SK-N-SH treated with all-trans-retinoic acid at 6 μM for 48 hours (cell line): ENCODE data around the gene TRIML1.

ENCODE experiments used
- ATAC-seq: fragments of 200-7000 bp; cut with Tn5 transposase; 3 replicates; pipeline ENCODE4 v1.9.1; 2020; ENCODE audit warnings: mild to moderate bottlenecking, moderate library complexity
- BACH2 ChIP-seq: fragments of 250-450 bp; sonication (Bioruptor Pico); IDR thresholded peaks from 2 replicates; pipeline ENCODE4 v1.9.0; 2021; ENCODE audit warnings: mild to moderate bottlenecking, borderline replicate concordance
- CSDC2 ChIP-seq: fragments of 250-450 bp; sonication (Bioruptor Pico); IDR thresholded peaks from 2 replicates; pipeline ENCODE4 v1.5.0; 2020; ENCODE audit warnings: mild to moderate bottlenecking, moderate library complexity
- ESRRG ChIP-seq: fragments of 250-450 bp; sonication (Bioruptor Pico); IDR thresholded peaks from 2 replicates; pipeline ENCODE4 v1.6.1; 2021; ENCODE audit warnings: mild to moderate bottlenecking
- GLIS3 ChIP-seq: fragments of 250-450 bp; sonication (Bioruptor Pico); IDR thresholded peaks from 2 replicates; pipeline ENCODE4 v1.5.0; 2020; ENCODE audit warnings: mild to moderate bottlenecking, moderate library complexity
- ISL1 ChIP-seq: fragments of 250-450 bp; sonication (Bioruptor Pico); IDR thresholded peaks from 2 replicates; pipeline ENCODE4 v2.1.2; 2022; ENCODE audit warnings: mild to moderate bottlenecking, moderate library complexity
- OSR1 ChIP-seq: fragments of 250-450 bp; sonication (Bioruptor Pico); IDR thresholded peaks from 2 replicates; pipeline ENCODE4 v1.8.0; 2022; ENCODE audit warnings: moderate library complexity, mild to moderate bottlenecking, inconsistent platforms
- RARB ChIP-seq: fragments of 250-450 bp; sonication (Bioruptor Pico); IDR thresholded peaks from 2 replicates; pipeline ENCODE4 v1.8.0; 2021; ENCODE audit warnings: mild to moderate bottlenecking, moderate library complexity
- SNAI2 ChIP-seq: fragments of 250-450 bp; sonication (Bioruptor Pico); IDR thresholded peaks from 2 replicates; pipeline ENCODE4 v1.5.0; 2020; ENCODE audit warnings: mild to moderate bottlenecking, moderate library complexity
- TCF4 ChIP-seq: fragments of 250-450 bp; sonication (Bioruptor Pico); IDR thresholded peaks from 2 replicates; pipeline ENCODE4 v1.8.0; 2021; ENCODE audit warnings: mild to moderate bottlenecking, moderate library complexity, borderline replicate concordance
- TOX ChIP-seq: fragments of 250-450 bp; sonication (Bioruptor Pico); IDR thresholded peaks from 2 replicates; pipeline ENCODE4 v1.8.0; 2021; ENCODE audit warnings: mild to moderate bottlenecking, moderate library complexity, borderline replicate concordance
- ZC3H10 ChIP-seq: fragments of 250-450 bp; sonication (Bioruptor Pico); IDR thresholded peaks from 2 replicates; pipeline ENCODE4 v1.5.1; 2021; ENCODE audit warnings: mild to moderate bottlenecking, moderate library complexity
- ZFP3 ChIP-seq: fragments of 250-450 bp; sonication (Bioruptor Pico); IDR thresholded peaks from 2 replicates; pipeline ENCODE4 v1.5.0; 2020; ENCODE audit warnings: mild to moderate bottlenecking, moderate library complexity
- ZFP30 ChIP-seq: fragments of 450-650 bp; formaldehyde crosslinking; IDR thresholded peaks from 2 replicates; pipeline ENCODE4 v1.5.0; 2022; ENCODE audit warnings: mild to moderate bottlenecking, moderate library complexity
- ZNF565 ChIP-seq: fragments of 450-650 bp; formaldehyde crosslinking; conservative IDR thresholded peaks from 2 replicates; pipeline ENCODE4 v1.5.0; 2020; ENCODE audit warnings: low read depth, mild to moderate bottlenecking, moderate library complexity
- ZNF70 ChIP-seq: fragments of 450-650 bp; formaldehyde crosslinking; IDR thresholded peaks from 2 replicates; pipeline ENCODE4 v1.5.0; 2020; ENCODE audit warnings: mild to moderate bottlenecking, moderate library complexity
- ZNF8 ChIP-seq: fragments of 450-650 bp; formaldehyde crosslinking; IDR thresholded peaks from 2 replicates; pipeline ENCODE4 v1.5.0; 2020; ENCODE audit warnings: mild to moderate bottlenecking, moderate library complexity
- TF ChIP-seq, protein P1 (sequence below): fragments of 250-450 bp; sonication (Bioruptor Pico); IDR thresholded peaks from 2 replicates; pipeline ENCODE4 v1.5.0; 2020; ENCODE audit warnings: mild to moderate bottlenecking, moderate library complexity
- TF ChIP-seq, protein P2 (sequence below): fragments of 250-450 bp; sonication (Bioruptor Pico); IDR thresholded peaks from 2 replicates; pipeline ENCODE4 v1.5.1; 2020; ENCODE audit warnings: low read depth, mild to moderate bottlenecking, moderate library complexity
- TF ChIP-seq, protein P3 (sequence below): fragments of 250-450 bp; sonication (Bioruptor Pico); IDR thresholded peaks from 2 replicates; pipeline ENCODE4 v1.5.1; 2021; ENCODE audit warnings: mild to moderate bottlenecking, moderate library complexity
- TF ChIP-seq, protein P4 (sequence below): fragments of 250-450 bp; sonication (Bioruptor Pico); IDR thresholded peaks from 2 replicates; pipeline ENCODE4 v1.8.0; 2021; ENCODE audit warnings: low read depth, mild to moderate bottlenecking, moderate library complexity, borderline replicate concordance
- TF ChIP-seq, protein P5 (sequence below): fragments of 250-450 bp; sonication (Bioruptor Pico); IDR thresholded peaks from 2 replicates; pipeline ENCODE4 v1.8.0; 2020; ENCODE audit warnings: mild to moderate bottlenecking, moderate library complexity, borderline replicate concordance

TRIML1 gene

DNA sequence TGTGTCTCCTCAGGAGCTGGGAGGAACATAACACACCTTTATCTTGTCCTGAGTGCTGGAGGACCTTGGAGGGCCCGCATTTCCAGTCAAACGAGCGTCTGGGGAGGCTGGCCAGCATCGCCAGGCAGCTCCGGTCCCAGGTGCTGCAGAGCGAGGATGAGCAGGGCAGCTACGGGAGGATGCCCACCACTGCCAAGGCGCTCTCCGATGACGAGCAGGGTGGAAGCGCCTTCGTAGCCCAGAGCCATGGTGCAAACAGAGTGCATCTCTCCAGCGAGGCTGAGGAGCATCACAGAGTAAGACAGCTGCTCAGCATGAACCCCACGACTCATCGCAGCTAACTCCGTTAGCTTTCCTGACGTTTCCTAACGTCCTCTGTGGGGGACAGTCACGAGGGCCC is 430 bp downstream of the TRIML1 start:
- no peak for ATAC-seq
- TF ChIP-seq, protein P1, sequence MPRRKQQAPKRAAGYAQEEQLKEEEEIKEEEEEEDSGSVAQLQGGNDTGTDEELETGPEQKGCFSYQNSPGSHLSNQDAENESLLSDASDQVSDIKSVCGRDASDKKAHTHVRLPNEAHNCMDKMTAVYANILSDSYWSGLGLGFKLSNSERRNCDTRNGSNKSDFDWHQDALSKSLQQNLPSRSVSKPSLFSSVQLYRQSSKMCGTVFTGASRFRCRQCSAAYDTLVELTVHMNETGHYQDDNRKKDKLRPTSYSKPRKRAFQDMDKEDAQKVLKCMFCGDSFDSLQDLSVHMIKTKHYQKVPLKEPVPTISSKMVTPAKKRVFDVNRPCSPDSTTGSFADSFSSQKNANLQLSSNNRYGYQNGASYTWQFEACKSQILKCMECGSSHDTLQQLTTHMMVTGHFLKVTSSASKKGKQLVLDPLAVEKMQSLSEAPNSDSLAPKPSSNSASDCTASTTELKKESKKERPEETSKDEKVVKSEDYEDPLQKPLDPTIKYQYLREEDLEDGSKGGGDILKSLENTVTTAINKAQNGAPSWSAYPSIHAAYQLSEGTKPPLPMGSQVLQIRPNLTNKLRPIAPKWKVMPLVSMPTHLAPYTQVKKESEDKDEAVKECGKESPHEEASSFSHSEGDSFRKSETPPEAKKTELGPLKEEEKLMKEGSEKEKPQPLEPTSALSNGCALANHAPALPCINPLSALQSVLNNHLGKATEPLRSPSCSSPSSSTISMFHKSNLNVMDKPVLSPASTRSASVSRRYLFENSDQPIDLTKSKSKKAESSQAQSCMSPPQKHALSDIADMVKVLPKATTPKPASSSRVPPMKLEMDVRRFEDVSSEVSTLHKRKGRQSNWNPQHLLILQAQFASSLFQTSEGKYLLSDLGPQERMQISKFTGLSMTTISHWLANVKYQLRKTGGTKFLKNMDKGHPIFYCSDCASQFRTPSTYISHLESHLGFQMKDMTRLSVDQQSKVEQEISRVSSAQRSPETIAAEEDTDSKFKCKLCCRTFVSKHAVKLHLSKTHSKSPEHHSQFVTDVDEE (CRISPR knock-in tag): no peak

DNA sequence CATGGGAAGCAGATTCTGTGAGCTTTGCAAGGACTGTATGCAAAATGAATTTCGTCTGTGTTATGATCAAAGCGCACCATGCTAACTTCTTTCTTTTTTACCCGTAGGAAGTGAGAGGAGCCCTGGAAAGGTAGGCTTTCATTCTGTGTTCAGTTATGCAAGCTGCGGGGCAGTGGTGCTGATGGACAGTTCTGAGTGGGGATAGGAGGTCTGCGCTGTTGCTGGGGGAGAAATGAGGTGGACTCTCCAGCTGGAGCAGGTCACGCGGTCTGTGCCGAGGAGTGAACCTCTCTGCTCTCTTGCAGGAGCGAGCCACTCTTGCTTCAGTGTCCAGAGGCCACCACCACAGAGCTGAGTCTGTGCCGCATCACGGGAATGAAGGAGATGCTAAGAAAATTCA is 4.5 kb downstream of the TRIML1 start:
- TF ChIP-seq BACH2 (CRISPR knock-in tag) (no peak), ZFP3 (CRISPR knock-in tag) (no peak), ZC3H10 (CRISPR knock-in tag) (no peak), GLIS3 (CRISPR knock-in tag) (no peak), ZNF8 (CRISPR knock-in tag) (no peak), ZNF565 (CRISPR knock-in tag) (no peak), SNAI2 (CRISPR knock-in tag) (no peak), TCF4 (CRISPR knock-in tag) (no peak), ESRRG (no peak), CSDC2 (CRISPR knock-in tag) (no peak), ISL1 (no peak), TOX (no peak), ZFP30 (CRISPR knock-in tag) (no peak), OSR1 (CRISPR knock-in tag) (no peak), ZNF70 (CRISPR knock-in tag) (no peak), RARB (CRISPR knock-in tag) (no peak)
- TF ChIP-seq, protein P2, sequence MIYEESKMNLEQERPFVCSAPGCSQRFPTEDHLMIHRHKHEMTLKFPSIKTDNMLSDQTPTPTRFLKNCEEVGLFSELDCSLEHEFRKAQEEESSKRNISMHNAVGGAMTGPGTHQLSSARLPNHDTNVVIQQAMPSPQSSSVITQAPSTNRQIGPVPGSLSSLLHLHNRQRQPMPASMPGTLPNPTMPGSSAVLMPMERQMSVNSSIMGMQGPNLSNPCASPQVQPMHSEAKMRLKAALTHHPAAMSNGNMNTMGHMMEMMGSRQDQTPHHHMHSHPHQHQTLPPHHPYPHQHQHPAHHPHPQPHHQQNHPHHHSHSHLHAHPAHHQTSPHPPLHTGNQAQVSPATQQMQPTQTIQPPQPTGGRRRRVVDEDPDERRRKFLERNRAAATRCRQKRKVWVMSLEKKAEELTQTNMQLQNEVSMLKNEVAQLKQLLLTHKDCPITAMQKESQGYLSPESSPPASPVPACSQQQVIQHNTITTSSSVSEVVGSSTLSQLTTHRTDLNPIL (CRISPR knock-in tag): no peak
- TF ChIP-seq, protein P3, sequence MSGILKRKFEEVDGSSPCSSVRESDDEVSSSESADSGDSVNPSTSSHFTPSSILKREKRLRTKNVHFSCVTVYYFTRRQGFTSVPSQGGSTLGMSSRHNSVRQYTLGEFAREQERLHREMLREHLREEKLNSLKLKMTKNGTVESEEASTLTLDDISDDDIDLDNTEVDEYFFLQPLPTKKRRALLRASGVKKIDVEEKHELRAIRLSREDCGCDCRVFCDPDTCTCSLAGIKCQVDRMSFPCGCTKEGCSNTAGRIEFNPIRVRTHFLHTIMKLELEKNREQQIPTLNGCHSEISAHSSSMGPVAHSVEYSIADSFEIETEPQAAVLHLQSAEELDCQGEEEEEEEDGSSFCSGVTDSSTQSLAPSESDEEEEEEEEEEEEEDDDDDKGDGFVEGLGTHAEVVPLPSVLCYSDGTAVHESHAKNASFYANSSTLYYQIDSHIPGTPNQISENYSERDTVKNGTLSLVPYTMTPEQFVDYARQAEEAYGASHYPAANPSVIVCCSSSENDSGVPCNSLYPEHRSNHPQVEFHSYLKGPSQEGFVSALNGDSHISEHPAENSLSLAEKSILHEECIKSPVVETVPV (CRISPR knock-in tag): no peak
- TF ChIP-seq, protein P1 (CRISPR knock-in tag): no peak
- TF ChIP-seq, protein P4, sequence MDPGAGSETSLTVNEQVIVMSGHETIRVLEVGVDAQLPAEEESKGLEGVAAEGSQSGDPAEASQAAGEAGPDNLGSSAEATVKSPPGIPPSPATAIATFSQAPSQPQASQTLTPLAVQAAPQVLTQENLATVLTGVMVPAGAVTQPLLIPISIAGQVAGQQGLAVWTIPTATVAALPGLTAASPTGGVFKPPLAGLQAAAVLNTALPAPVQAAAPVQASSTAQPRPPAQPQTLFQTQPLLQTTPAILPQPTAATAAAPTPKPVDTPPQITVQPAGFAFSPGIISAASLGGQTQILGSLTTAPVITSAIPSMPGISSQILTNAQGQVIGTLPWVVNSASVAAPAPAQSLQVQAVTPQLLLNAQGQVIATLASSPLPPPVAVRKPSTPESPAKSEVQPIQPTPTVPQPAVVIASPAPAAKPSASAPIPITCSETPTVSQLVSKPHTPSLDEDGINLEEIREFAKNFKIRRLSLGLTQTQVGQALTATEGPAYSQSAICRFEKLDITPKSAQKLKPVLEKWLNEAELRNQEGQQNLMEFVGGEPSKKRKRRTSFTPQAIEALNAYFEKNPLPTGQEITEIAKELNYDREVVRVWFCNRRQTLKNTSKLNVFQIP (CRISPR knock-in tag): no peak
- no peak for ATAC-seq

DNA sequence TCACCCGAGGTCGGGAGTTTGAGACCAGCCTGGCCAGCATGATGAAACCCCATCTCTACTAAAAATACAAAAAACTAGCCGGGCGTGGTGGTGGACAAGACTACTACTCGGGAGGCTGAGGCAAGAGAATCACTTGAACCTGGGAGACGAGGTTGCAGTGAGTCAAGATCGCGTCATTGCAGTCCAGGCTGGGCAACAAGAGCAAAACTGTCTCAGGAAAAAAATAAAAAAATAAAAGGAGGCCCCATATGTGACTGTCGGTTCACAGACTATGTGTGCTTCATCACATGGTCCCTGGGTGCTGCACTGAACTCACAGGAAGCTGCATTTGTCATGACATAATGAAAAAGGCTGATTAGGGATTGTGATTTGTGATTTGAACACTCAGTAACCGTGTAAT is 6.4 kb downstream of the TRIML1 start:
- no peak for ATAC-seq
- TF ChIP-seq, protein P5, sequence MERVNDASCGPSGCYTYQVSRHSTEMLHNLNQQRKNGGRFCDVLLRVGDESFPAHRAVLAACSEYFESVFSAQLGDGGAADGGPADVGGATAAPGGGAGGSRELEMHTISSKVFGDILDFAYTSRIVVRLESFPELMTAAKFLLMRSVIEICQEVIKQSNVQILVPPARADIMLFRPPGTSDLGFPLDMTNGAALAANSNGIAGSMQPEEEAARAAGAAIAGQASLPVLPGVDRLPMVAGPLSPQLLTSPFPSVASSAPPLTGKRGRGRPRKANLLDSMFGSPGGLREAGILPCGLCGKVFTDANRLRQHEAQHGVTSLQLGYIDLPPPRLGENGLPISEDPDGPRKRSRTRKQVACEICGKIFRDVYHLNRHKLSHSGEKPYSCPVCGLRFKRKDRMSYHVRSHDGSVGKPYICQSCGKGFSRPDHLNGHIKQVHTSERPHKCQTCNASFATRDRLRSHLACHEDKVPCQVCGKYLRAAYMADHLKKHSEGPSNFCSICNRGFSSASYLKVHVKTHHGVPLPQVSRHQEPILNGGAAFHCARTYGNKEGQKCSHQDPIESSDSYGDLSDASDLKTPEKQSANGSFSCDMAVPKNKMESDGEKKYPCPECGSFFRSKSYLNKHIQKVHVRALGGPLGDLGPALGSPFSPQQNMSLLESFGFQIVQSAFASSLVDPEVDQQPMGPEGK (CRISPR knock-in tag): no peak
- TF ChIP-seq CSDC2 (CRISPR knock-in tag): no peak
- no peak for TF ChIP-seq TCF4 (CRISPR knock-in tag)
- no peak for TF ChIP-seq RARB (CRISPR knock-in tag)
- TF ChIP-seq, protein P2 (CRISPR knock-in tag): no peak
- TF ChIP-seq ZC3H10 (CRISPR knock-in tag): no peak
